Heart left ventricle (tissue), 13 donors: ENCODE data around the gene ACACA.

Experiments used
- POLR2A ChIP-seq, 2 donors: fragments of 450-650 bp; IDR thresholded peaks; one replicate each; pipeline ENCODE4 v1.6.1; 2017; ENCODE audit warnings: antibody characterized with exemption in 2 of 2, mild to moderate bottlenecking in 2 of 2, moderate library complexity in 2 of 2
- TF ChIP-seq, protein P1 (sequence below), 12 donors: fragments of 200-600 bp; sonication (generic) in 4 of 12; IDR thresholded peaks; one replicate each; pipeline versions ENCODE4 v1.5.0 to v1.8.0; 2018 to 2022; ENCODE audit warnings: antibody characterized with exemption in 12 of 12, mild to moderate bottlenecking in 5 of 12
- donor health status: ischemic (EF 13 %, LVEDD 7.1; RV severe dilation, severe dysfunction).
- donor health status: DM: no; HTN: yes; CAD: no.
- donor health status: DM: no; HTN: no; CAD: no.
- donor health status: ischemic (EF 25% LVEDD 6.9; RV normal size, moderate dysfunction).
- donor health status: ischemic (EF 25% LVEDD 5.7; RV mildly dilated, moderate dysfunction).
- donor health status: ischemic (EF 35%, LVEDD 5.7; RV mildly dilated, moderate dysfunction).
- donor health status: nonischemic (EF 11% LVEDD 7.7; RV severe dilation, severe dysfunction).
- donor health status: DM: yes; HTN: yes; CAD: no.
- donor health status: PGD.
- donor health status: ischemic (EF 29% LVEDD 5.4; RV normal size, mild dysfunction).
- donor health status: nonischemic (EF 23%, LVEDD 6.1; RV moderate dilation, normal function).

DNA sequence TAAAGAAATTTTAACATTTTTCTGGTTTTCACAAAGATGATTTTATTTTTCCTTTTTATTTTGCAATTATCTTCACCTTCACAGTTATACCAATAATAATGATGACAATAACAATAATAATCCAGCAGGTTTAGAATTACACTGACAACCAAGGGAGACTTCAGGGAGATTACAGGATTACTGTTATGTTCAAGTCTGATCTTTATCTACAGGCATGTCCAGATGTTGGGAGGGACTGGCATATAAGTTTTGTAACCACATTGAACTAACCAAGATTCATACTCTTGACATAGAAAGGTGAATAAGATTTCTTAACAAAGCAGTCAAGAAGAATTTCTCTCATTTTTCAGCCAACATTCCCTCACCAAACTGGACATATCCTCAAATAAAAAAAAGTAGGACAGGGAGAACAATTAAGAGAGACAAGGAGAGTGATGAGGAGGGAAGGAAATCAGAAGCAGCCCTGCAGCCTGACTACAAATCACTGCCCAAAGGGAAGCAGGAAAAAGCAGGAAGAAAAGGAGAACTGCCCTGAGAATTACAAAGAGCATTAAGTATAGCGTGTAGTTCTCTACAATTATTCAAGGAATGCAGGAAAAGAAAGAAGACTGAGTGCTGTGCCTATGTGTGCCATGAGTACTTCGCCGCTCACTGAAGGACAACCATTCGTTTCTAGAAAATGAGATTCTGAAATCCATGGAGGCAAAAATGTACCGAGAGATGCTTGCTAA, 186.6 kb downstream of the ACACA start:
- TF ChIP-seq, protein P1, sequence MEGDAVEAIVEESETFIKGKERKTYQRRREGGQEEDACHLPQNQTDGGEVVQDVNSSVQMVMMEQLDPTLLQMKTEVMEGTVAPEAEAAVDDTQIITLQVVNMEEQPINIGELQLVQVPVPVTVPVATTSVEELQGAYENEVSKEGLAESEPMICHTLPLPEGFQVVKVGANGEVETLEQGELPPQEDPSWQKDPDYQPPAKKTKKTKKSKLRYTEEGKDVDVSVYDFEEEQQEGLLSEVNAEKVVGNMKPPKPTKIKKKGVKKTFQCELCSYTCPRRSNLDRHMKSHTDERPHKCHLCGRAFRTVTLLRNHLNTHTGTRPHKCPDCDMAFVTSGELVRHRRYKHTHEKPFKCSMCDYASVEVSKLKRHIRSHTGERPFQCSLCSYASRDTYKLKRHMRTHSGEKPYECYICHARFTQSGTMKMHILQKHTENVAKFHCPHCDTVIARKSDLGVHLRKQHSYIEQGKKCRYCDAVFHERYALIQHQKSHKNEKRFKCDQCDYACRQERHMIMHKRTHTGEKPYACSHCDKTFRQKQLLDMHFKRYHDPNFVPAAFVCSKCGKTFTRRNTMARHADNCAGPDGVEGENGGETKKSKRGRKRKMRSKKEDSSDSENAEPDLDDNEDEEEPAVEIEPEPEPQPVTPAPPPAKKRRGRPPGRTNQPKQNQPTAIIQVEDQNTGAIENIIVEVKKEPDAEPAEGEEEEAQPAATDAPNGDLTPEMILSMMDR (IDR thresholded peaks at IDR 0.05) = no peak
- no peak for TF ChIP-seq POLR2A (IDR thresholded peaks at IDR 0.05)
